Measurements from ENCODE around the gene MADD. TPM values are rescaled to one million over a fixed set of nuclear protein-coding genes. Genes with fewer than 3 reads are reported as not detected.

The MADD gene
- total and polyA plus RNA-seq, 5 experiments from 2014 or later, result 15.2 to 127 (median 22.1) TPM

DNA sequence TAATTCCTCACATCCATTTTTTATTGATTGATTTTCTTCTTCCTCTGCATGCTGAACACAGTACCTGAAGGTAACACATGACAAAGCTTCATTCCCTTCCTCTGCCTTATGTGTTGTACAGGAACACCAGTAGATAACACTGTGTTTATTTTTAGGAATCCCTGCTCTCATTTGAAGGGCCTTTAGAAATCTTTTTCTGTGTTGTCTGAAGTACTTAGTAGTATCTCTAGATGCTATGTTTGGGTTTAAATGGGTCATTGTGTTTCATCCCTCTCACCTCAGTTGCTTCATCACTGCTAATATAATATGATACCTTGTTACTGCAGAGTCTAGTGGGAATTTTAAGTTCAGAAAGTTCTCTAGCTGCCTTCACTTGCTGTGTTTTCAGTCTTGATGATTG lies 10.2 kb downstream of the MADD start:
- POLR2A ChIA-PET, result interaction anchor here (1.5 kb wide), 1 partner anchor 21 kb away, joined by 4 read pairs; no protein-coding TSS in a partner anchor
- ATAC-seq (no peak), DNase-seq (no peak)
- Mint-ChIP-seq H3K4me1 (peaks cover 0 to 9% (median 6%) of the 10 kb centered on the region in 4 donors), H3K4me3 (no peak overlapping the region), H3K27me3 (no peaks in the 10 kb centered on the region), H3K27ac (peak overlapping the region in 2 of 10 donors; percentile 9 to 49), H3K9me3 (no peaks in the 10 kb centered on the region), H3K36me3 (peaks cover 9 to 96% (median 28%) of the 10 kb centered on the region in 3 donors)

DNA sequence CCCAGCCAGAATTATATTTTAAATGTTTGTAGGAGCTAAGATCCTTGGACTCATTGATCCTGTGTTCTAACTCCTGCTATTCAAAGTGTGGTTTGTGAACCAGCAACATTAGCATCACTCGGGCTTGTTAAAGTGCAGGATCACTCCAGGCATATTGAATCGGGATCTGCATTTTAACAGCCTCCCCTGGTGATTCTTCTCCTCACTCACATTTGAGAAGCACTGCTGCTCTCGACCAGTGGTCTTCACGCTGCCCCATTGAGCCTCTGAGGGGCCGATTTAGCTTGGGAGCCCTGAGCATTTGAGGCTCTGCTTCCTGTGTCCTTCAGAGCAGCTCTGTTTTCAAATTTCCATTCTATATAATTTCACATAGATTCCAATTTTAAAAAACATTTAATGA lies 10.9 kb downstream of the MADD start:
- Mint-ChIP-seq H3K36me3 (peaks cover 14 to 96% (median 28%) of the 10 kb centered on the region in 3 donors), H3K27ac (peak overlapping the region in 1 of 10 donors; percentile 63), H3K27me3 (no peaks in the 10 kb centered on the region), H3K9me3 (no peaks in the 10 kb centered on the region), H3K4me3 (no peak overlapping the region), H3K4me1 (peaks cover 0 to 11% (median 6%) of the 10 kb centered on the region in 4 donors)
- ATAC-seq, result no peak
- no peak for DNase-seq
- POLR2A ChIA-PET, result interaction anchor here (1.5 to 1.7 kb wide), 2 partner anchors 20 to 32 kb away, joined by 4 read pairs; partner anchors contain the start of gene ACP2

DNA sequence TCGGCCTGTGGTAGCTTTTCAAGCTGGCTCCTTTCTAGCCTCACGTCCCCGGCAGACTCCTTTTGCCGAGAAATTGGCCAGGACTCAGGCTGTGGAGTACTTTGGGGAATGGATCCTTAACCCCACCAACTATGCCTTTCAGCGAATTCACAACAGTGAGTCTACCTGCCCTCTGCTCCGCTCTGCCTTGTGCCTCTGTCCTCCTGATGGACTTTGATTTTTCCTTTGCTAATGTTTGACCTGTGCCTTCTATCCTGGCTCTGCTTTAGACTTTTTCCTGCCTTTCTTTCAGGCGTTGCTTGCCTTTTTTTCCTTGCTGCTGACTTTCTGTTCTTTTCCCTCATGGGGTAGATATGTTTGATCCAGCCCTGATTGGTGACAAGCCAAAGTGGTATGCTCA lies 12.5 kb downstream of the MADD start:
- H3K4me3 Mint-ChIP-seq, result no peak overlapping the region
- H3K27me3 Mint-ChIP-seq, result no peaks in the 10 kb centered on the region
- H3K36me3 Mint-ChIP-seq, result peaks cover 14 to 96% (median 28%) of the 10 kb centered on the region in 3 donors
- H3K4me1 Mint-ChIP-seq, result peaks cover 0 to 9% (median under 1%) of the 10 kb centered on the region in 4 donors
- peak overlapping the region in 1 of 10 donors; percentile 9 for H3K27ac Mint-ChIP-seq
- POLR2A ChIA-PET, result interaction anchor here (1.7 kb wide), 1 partner anchor 34 kb away, joined by 4 read pairs; the partner anchor contains the start of gene ACP2
- ATAC-seq, result no peak
- no peaks in the 10 kb centered on the region for H3K9me3 Mint-ChIP-seq
- no peak for DNase-seq

GRCh38 chr11:47284151-47284550 lies 14.2 kb downstream of the MADD start:
- Mint-ChIP-seq H3K36me3 (peaks cover 14 to 97% (median 28%) of the 10 kb centered on the region in 3 donors), H3K27ac (peak overlapping the region in 3 of 10 donors; percentile 34 to 61 (median 53)), H3K9me3 (no peaks in the 10 kb centered on the region), H3K4me3 (no peak overlapping the region), H3K27me3 (no peaks in the 10 kb centered on the region), H3K4me1 (peaks cover 0 to 9% (median under 1%) of the 10 kb centered on the region in 4 donors)
- DNase-seq (no peak), ATAC-seq (no peak)
- POLR2A ChIA-PET, result no interaction called here

GRCh38 chr11:47285969-47286770 lies 16.2 kb downstream of the MADD start:
- peaks cover 0 to 8% (median under 1%) of the 10 kb centered on the region in 4 donors for H3K4me1 Mint-ChIP-seq
- no peaks in the 10 kb centered on the region for H3K9me3 Mint-ChIP-seq
- no peaks in the 10 kb centered on the region for H3K27me3 Mint-ChIP-seq
- POLR2A ChIA-PET, result interaction anchor here (0.6 to 1.4 kb wide), 2 partner anchors 13 to 14 kb away, joined by 3 to 5 read pairs; no protein-coding TSS in a partner anchor
- H3K36me3 Mint-ChIP-seq, result peaks cover 17 to 97% (median 30%) of the 10 kb centered on the region in 3 donors
- H3K4me3 Mint-ChIP-seq, result no peak overlapping the region
- H3K27ac Mint-ChIP-seq, result peak overlapping the region in 2 of 10 donors; percentile 17 to 23
- no peak for ATAC-seq
- no peak for DNase-seq

DNA sequence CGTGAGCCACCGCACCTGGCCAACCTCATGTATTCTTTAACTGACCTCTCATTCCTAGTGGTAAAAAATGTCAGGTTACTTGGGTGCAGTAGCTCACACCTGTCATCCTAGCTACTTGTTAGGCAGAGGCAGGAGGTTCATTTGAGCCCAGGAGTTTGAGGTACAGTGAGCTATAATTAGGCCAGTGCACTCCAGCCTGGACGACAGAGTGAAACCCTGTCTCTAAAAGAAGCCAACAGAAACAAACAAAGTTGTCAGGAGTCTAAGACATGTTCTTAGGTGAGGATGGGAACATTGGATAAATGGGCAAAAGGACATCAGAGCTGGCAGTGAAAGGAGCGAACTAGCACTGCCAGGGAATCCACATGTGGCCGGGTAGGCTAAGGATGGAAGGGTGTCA lies 18.1 kb downstream of the MADD start:
- POLR2A ChIA-PET, result interaction anchor here (0.7 kb wide), 1 partner anchor 40 kb away, joined by 6 read pairs; no protein-coding TSS in a partner anchor
- H3K4me1 Mint-ChIP-seq, result peaks cover 0 to 8% (median under 1%) of the 10 kb centered on the region in 4 donors
- ATAC-seq, result no peak
- H3K9me3 Mint-ChIP-seq, result no peaks in the 10 kb centered on the region
- no peak for DNase-seq
- H3K36me3 Mint-ChIP-seq, result peaks cover 12 to 99% (median 30%) of the 10 kb centered on the region in 3 donors
- no peak overlapping the region for H3K27ac Mint-ChIP-seq
- H3K4me3 Mint-ChIP-seq, result no peak overlapping the region
- no peaks in the 10 kb centered on the region for H3K27me3 Mint-ChIP-seq

DNA sequence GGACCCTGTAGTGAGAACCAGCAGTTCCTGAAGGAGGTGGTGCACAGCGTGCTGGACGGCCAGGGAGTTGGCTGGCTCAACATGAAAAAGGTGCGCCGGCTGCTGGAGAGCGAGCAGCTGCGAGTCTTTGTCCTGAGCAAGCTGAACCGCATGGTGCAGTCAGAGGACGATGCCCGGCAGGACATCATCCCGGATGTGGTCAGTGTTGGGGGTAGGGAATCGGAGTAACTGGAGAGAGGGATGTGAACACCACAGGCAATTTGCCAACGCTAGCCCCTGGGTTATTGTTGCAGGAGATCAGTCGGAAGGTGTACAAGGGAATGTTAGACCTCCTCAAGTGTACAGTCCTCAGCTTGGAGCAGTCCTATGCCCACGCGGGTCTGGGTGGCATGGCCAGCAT lies 19.9 kb downstream of the MADD start:
- H3K4me1 Mint-ChIP-seq, result peaks cover 0 to 5% (median under 1%) of the 10 kb centered on the region in 4 donors
- no peak for DNase-seq
- H3K4me3 Mint-ChIP-seq, result no peak overlapping the region
- peaks cover 7 to 94% (median 25%) of the 10 kb centered on the region in 3 donors for H3K36me3 Mint-ChIP-seq
- no peaks in the 10 kb centered on the region for H3K27me3 Mint-ChIP-seq
- H3K27ac Mint-ChIP-seq, result peak overlapping the region in 3 of 10 donors; percentile 37 to 60 (median 41)
- H3K9me3 Mint-ChIP-seq, result no peaks in the 10 kb centered on the region
- ATAC-seq, result no peak
- POLR2A ChIA-PET, result no interaction called here

GRCh38 chr11:47295385-47295784 lies 25.5 kb downstream of the MADD start:
- H3K27ac Mint-ChIP-seq, result peak overlapping the region in 5 of 10 donors; percentile 21 to 79 (median 33)
- POLR2A ChIA-PET, result interaction anchor here (0.6 to 1.5 kb wide), 3 partner anchors 11 to 81 kb away, joined by 3 to 6 read pairs (median 5); partner anchors contain the start of gene DDB2
- peaks cover 16 to 94% (median 41%) of the 10 kb centered on the region in 3 donors for H3K36me3 Mint-ChIP-seq
- no peak overlapping the region for H3K4me3 Mint-ChIP-seq
- peaks cover 0 to 1% (median 0%) of the 10 kb centered on the region in 4 donors for H3K4me1 Mint-ChIP-seq
- H3K27me3 Mint-ChIP-seq, result no peaks in the 10 kb centered on the region
- no peaks in the 10 kb centered on the region for H3K9me3 Mint-ChIP-seq
- no peak for ATAC-seq
- no peak for DNase-seq

- Mint-ChIP-seq H3K36me3 (peaks cover 18 to 94% (median 39%) of the 10 kb centered on the region in 3 donors), H3K27ac (peak overlapping the region in 5 of 10 donors; percentile 1 to 78 (median 30)), H3K9me3 (no peaks in the 10 kb centered on the region), H3K4me3 (no peak overlapping the region), H3K4me1 (peaks cover 0 to 1% (median 0%) of the 10 kb centered on the region in 4 donors), H3K27me3 (no peaks in the 10 kb centered on the region)
- DNase-seq (no peak), ATAC-seq (no peak)
- POLR2A ChIA-PET, result interaction anchor here (1.5 kb wide), 1 partner anchor 10 kb away, joined by 6 read pairs; no protein-coding TSS in a partner anchor
Observed at GRCh38 chr11:47296045-47296444, 26.1 kb downstream of the MADD start.

DNA sequence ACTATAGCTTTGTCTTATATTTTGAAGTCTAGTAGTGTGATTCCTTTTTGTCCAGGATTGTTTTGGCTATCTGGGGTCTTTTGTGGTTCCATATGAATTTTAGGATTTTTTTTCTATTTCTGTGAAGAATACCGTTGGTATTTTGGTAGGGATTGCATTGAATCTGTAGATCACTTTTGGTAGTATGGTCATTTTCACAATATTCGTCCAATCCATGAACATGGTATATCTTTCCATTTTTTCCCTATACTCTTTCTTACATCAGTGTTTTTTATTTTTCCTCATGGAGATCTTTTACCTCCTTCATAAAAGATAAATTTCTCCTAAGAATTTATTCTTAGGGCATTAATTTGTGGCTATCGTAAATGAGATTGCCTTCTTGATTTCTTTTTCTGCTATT lies 29.1 kb downstream of the MADD start:
- Mint-ChIP-seq H3K4me3 (no peak overlapping the region), H3K27ac (peak overlapping the region in 3 of 10 donors; percentile 3 to 34 (median 14)), H3K27me3 (no peaks in the 10 kb centered on the region), H3K36me3 (peaks cover 35 to 94% (median 60%) of the 10 kb centered on the region in 3 donors), H3K9me3 (peaks cover 0 to 19% (median 9%) of the 10 kb centered on the region in 9 donors), H3K4me1 (peaks cover 0 to 3% (median 3%) of the 10 kb centered on the region in 4 donors)
- ATAC-seq, result no peak
- DNase-seq, result no peak
- POLR2A ChIA-PET, result no interaction called here

DNA sequence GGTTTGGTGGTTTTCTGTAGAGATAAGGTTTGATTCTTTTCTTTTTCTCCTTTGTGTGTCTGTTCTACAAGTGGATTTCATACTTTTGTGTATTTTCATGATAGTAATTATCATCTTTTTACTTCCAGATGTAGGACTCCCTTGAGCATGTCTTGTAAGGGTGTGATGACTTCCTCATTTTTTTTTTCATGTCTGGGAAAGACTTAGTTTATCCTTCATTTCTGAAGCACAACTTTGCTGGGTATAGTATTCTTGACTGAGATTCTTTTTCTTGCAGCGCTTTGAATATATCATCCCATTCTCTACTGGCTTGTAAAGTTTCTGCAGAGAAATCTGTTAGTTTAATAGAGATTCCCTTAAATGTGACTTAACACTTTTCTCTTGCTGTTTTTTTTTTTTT lies 32.9 kb downstream of the MADD start:
- POLR2A ChIA-PET, result no interaction called here
- H3K36me3 Mint-ChIP-seq, result peaks cover 39 to 94% (median 61%) of the 10 kb centered on the region in 3 donors
- ATAC-seq, result no peak
- peaks cover 0 to 7% (median 4%) of the 10 kb centered on the region in 4 donors for H3K4me1 Mint-ChIP-seq
- no peak overlapping the region for H3K4me3 Mint-ChIP-seq
- peaks cover 0 to 26% (median 9%) of the 10 kb centered on the region in 9 donors for H3K9me3 Mint-ChIP-seq
- H3K27ac Mint-ChIP-seq, result peak overlapping the region in 3 of 10 donors; percentile 54 to 67 (median 60)
- DNase-seq, result no peak
- no peaks in the 10 kb centered on the region for H3K27me3 Mint-ChIP-seq

- H3K36me3 Mint-ChIP-seq, result peaks cover 22 to 94% (median 50%) of the 10 kb centered on the region in 3 donors
- H3K9me3 Mint-ChIP-seq, result peaks cover 0 to 26% (median 9%) of the 10 kb centered on the region in 9 donors
- H3K27me3 Mint-ChIP-seq, result no peaks in the 10 kb centered on the region
- ATAC-seq (no peak), DNase-seq (no peak)
- H3K4me3 Mint-ChIP-seq, result no peak overlapping the region
- H3K4me1 Mint-ChIP-seq, result peaks cover 0 to 6% (median 4%) of the 10 kb centered on the region in 4 donors
- peak overlapping the region in 2 of 10 donors; percentile 7 to 12 for H3K27ac Mint-ChIP-seq
- POLR2A ChIA-PET, result interaction anchor here (0.6 to 1.9 kb wide), 2 partner anchors 10 to 690 kb away, joined by 6 to 8 read pairs; no protein-coding TSS in a partner anchor
Observed at GRCh38 chr11:47305734-47306483, 36.0 kb downstream of the MADD start.

Measured in naive thymus-derived CD8-positive, alpha-beta T cell (primary cell).